Activated CD4-positive, alpha-beta T cell treated with anti-CD3 and anti-CD28 coated beads for 1 hour (primary cell): ENCODE results near the gene HAUS7.

ENCODE experiments used
- DNase-seq: peaks from one replicate; pipeline ENCODE4 v3.0.0-alpha.2; 2020

The HAUS7 gene

DNA sequence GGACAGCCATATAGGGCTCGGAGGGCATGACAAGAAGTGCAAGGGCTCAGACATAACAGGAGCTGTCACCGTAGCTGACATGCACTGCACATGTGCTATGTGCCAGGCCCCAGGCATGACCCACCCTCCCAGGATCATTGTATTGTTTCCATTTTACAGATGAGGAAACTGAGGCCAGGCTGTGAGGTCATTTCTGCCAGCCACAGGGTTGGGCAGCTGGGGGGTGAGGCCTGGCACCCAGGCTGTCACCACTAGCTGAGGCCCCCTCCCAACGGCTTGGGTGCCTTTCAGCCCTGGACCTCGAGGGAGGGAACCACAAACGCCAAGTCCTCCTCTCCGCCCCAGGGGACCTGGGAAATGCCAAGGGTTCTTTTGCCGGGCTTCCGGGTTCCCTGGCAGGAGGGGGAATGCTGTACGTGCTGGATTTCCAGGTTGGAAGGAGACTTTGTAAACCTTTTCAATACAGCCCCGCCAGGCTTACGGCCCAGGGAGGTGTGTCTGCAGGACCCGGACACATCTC is 37.2 kb downstream of the HAUS7 start:
- no peak for DNase-seq

DNA sequence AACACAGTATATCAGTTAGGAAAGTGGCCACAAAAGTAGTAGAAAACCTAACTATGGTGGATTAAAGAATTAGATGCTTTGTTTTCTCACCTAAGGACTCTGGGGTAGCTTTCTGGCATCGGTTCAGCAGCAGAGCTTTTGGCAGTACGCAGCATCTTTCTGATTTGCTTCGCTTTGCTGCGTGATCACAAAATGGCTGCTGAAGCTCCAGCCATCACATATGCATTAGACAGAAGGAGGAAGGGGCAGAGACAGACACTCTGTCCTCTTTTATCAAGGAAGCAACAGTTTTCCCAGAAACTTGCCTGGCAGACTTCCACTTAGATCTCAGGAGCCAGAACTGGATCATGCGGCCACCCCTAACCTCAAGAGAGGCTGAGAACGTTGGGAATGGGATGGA is 39.6 kb downstream of the HAUS7 start:
- DNase-seq: no peak

DNA sequence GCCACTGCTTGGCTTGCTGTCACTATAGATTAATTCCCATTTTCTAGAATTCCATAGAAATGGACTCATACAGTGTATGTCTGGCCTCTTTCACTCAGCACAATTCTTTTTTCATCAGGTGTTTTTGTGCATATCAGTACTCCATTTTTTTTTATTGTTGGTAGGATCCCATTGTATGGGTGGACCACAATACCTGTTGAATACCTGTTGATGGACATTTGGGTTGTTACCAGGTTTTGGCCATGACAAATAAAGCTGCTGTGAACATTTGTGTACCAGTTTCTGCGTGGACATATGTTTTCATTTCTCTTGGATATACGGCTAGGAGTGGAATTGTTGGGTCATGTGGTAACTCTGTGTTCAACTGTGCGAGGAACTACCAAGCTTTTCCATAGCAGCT is 44.2 kb downstream of the HAUS7 start:
- no peak for DNase-seq

DNA sequence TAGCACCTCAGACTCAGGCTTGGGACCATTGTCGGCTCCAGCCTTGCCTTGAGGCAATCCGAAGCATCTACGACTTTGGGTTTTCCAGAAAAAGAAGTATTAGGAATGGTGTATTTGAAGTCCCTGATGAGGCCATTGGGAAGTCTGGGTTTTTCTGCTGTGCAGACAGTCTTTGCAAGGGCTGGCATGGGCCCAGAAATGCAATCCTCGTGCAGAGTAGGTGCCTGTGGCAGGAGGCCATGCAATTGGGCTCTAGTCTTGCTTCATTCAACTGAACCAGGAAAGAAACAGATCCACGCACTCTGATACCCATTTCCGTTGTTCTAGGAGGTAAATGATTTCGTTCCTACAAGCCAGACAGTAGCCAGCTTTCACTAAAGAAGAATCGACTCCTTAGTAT is 46.7 kb downstream of the HAUS7 start:
- no peak for DNase-seq

GRCh38 chrX:153421856-153422255 is 48.5 kb downstream of the HAUS7 start:
- DNase-seq: no peak

DNA sequence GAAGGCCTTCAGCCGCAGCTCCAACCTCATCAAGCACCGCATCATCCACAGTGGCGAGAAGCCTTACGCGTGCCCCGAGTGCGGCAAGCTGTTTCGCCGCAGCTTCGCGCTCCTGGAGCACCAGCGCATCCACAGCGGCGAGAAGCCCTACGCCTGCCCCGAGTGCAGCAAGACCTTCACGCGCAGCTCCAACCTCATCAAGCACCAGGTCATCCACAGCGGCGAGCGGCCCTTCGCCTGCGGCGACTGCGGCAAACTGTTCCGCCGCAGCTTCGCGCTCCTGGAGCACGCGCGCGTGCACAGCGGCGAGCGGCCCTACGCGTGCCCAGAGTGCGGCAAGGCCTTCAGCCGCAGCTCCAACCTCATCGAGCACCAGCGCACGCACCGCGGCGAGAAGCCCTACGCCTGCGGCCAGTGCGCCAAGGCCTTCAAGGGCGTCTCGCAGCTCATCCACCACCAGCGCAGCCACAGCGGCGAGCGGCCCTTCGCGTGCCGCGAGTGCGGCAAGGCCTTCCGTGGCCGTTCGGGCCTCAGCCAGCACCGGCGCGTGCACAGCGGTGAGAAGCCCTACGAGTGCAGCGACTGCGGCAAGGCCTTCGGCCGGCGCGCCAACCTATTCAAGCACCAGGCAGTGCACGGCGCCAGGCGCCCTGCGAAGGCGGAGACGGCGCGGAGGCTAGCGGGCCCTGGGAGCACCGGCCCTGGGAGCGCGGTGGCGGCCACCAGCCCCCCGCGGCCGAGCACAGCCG is 49.4 kb downstream of the HAUS7 start:
- no peak for DNase-seq

GRCh38 chrX:153417637-153418036 is 52.7 kb downstream of the HAUS7 start:
- DNase-seq: no peak

- no peak for DNase-seq
These were observed 53.5 kb downstream of the HAUS7 start for GRCh38 chrX:153416781-153417450.

DNA sequence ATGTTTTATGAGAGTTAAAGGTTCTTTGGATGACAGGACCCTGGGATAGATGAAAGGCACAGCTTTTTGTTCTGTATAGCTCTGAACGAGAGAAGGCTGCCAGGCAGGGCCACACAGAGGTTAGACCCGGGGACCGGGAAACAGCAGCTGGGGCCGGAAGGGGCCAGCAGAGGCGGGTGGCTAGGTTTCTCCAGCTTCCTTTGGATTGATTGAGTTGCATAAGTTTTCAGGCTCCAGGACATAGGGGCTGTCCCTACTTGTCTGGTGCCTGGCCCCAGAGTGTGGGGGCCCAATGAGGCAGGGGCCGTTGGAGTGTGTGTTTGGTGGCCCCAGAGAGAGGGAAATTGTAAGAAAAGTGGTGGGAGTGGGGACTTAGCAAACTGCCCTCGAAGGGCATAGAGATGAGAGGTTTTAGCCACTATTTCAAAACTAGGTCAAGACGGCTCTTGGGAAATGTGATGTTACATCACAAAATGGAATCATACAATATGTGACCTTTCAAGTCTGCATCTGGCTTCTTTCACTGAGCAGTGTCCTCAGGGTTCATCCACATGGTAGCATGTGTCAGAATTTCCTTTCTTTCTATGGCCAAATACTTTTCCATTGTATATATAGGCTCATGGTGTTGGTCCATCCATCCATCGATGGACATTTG is 55.4 kb downstream of the HAUS7 start:
- DNase-seq: no peak

DNA sequence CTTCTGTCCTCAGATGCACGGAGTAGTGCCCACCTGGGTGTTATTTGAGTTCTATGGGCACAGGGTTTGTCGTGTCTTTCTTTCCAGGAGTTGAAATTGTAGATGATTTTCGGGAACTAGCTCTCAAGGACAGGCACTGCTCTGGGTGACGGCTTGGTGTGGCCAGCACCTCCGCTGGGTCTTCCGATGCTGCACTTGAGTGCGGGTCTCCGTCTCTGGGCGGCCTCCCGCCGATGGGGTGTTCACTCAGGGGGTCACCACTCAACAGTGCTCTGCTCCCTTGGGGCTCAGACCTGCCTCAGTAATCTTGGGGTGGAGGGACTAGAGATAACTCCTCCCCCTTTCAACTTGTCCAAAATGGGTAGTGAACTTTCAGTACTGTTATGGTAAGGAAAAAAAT is 56.6 kb downstream of the HAUS7 start:
- no peak for DNase-seq

DNA sequence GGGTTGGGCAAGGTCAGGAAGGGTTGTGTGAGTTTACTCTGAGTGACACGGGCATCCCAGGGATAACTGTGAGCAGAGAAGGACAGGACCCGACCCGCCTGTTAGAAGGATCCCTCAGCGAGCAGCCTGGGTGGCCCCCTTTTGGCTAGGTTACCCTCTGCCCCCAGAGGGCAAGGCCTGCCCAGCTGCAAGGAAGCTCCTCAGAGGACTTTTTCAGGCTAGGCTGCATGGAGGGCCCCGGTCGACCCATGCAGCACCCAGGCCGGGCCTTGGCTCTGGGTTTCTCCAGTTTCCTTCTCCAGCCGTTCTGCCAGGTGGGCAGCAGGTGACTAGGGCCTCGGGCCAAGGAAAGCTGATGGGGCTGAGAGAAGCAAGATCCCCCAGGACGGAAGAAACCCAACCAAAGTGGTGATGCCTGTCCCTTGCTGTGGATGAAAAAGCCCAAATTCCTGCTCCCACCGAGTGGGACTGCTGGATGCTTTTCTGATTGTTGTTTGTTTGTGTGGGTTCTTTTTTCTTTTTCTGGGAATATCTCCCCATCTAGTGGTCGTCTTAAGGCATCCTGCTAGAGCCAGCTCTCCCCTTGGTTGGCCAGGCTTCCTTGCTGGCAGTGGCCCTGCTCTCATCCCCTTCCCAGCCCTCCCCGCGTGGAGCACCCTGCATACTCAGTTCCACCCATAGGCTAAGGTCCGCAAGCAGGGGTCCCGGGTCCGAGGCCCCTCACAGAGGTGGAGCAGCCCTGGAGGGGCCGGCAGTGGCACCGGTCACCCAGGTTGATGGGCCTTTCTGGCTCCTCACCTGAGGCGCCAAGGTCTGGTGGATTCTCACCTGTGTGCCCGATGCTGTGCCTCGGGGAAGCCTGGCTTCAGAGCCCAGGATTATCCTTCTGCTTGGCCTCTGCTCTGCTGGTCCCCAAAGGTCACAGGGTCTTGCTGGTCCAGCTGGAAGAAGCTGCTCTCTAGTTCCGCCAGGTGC is 57.3 kb downstream of the HAUS7 start:
- no peak for DNase-seq

- DNase-seq: no peak
These were observed 58.3 kb downstream of the HAUS7 start for GRCh38 chrX:153411988-153412574.

- DNase-seq: no peak
These were observed 59.0 kb downstream of the HAUS7 start, which contains the start of gene ZFP92 for GRCh38 chrX:153411255-153411987. TSS of gene ZFP92 (plus strand) at chrX:153411472. CDS start at chrX:153418323, 6,851 bp downstream.

DNA sequence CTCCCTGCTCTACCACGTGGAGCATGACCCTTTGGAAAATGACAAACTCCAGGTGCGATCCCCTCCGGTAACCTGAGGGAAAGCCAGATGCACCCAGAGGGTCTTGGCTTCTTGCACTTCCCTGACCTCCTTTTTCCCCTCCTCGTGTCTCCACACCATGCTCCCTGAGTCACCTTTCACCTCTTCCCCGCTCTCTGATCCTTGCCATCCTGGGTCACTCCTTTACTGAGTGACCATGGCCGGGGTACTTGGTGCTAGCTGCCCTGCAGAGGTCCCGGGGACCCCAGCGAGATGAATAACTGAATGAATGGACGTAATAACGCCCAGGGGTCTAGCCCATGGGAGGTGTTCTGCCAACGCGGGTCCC is 59.5 kb downstream of the HAUS7 start:
- no peak for DNase-seq

- no peak for DNase-seq
These were observed 60.0 kb downstream of the HAUS7 start for GRCh38 chrX:153410373-153410772.

- no peak for DNase-seq
These were observed 60.8 kb downstream of the HAUS7 start for GRCh38 chrX:153409414-153410101.

DNA sequence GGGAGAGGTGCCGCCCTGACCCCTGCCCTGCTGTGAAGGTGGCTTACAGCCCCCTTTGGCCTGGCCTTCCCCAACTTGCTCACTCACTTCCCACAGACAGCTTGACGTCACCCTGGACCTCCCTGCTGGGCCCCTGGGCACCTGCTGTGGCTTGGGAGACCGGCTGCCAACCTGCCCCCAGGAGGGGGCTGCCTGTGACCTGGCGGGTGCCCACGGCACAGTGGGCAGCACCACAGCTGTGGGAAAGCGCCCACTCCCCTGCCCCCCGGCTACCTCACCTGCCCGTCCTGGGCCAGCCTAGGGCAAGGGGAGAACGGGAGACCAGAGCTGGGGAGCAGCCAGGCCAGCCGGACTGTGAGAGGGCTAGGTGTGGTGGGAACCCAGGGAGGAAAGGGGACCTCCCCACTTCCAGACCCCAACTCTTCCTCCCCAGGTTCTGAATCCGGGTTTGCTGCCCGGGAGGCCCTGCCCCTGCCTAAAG is 61.5 kb downstream of the HAUS7 start:
- no peak for DNase-seq

DNA sequence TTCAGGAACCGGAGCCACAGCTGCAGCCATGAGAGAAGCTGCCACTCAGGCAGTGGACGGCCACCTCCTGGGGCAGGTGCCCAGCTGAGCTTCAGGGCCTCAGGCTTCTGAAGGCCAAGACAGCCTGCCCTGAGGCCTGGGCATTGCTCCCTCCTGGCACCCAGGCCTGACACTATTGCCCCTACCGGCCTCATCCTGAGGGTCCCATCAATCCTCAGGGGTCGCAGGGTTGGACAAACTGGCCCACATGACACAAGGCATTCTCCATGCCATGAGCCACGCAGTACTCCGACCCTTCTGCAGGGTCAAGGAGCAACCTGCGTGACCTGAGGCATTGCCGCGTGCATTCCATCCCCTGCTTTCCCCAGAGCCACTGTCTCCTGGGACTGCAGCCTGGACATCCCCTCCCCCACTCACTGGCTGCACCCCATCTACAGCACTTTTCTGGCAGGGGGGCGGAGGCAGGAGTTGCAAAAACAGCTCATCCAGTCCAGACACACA is 62.1 kb downstream of the HAUS7 start:
- no peak for DNase-seq

DNA sequence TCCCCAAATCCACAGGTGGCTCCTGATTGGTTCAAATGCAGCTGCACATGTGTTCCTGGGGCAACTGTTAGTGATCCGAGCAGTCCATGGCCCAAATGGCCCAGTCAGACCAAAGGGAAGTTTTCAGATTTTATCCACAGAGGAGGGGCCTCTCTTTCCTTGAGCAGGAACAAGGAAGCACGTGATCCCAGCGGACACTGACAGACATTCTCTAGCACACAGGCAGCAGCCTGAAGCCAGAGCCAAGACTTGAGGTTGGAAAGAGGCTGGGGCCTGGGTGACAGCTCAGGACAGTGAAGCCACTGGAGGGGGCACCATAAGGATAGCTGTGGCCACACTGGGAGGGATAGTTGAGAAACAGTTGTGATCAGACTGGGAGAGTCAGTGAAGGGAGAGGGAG is 62.6 kb downstream of the HAUS7 start:
- no peak for DNase-seq

- DNase-seq: no peak
These were observed 63.5 kb downstream of the HAUS7 start for GRCh38 chrX:153406903-153407302.

DNA sequence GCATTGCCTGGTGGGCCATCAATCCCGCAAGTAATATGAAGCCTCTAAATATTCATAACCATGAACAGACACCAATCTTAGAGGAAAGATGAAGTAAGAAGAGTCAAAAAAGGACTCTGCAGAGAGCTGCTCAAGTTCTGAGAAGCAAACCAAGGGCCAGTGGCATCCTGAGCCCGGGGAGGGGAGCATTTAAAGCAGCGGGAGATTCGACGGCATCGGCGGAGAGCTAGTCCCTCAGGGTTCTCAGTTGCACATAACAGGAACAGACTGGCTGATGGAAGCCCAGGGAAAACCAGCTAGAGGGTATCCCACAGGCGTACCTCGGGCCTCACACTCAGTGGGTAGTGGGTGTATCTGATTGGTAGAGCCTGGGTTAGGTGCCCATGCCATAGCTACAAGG is 64.4 kb downstream of the HAUS7 start:
- no peak for DNase-seq
